HG03469 (cell line): ENCODE results near the gene C17orf67.

Experiments used
- ATAC-seq: cut with Tn5 transposase; IDR thresholded peaks from one replicate; pipeline ENCODE4 v1.9.1; 2021; ENCODE audit warnings: mild to moderate bottlenecking, moderate library complexity, moderate number of reproducible peaks; ENCODE audit not compliant: unreplicated experiment

Gene C17orf67

DNA sequence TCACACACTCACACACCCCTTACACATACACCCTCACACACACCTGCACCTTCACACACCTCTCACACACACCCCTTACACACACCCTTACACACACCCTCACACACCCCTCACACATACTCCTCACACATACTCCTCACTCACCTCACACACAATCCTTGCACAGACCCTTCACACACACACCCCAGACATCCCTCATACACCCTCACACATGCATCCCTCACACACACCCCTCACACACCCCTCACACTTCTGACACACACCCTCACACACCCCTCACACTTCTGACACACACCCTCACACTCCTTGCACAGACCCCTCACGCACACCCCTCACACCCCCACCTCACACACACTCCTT is 23.9 kb downstream of the C17orf67 start:
- no peak for ATAC-seq

DNA sequence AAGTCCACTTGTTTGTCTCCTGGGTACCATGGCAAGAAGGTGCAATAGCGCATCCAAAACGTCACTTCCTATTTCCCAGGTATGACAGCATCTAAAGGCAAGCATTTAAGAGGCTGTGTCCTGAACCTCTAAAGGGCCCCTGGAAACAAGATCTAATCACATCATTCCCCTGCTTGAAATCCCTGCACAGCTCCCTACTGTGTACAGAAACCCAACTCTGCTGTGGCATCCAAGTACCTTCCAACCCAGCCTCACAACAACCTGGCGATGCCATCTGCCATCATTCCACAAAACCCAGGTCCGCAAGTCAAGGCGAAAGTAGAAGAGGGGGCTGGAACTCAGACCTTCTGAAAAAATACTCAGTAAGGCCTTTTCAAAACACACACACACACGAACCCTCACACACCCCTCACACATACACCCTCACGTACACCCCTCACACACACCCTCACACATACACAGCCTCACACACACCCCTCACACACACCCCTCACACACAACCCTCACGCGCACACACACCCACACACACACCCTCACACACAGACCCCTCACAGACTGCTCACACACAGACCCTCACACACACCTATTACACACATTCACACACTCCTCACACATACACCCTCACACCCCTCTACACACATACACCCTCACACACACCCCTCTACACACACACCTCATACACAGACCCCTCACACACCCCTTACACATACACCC is 24.5 kb downstream of the C17orf67 start:
- no peak for ATAC-seq

DNA sequence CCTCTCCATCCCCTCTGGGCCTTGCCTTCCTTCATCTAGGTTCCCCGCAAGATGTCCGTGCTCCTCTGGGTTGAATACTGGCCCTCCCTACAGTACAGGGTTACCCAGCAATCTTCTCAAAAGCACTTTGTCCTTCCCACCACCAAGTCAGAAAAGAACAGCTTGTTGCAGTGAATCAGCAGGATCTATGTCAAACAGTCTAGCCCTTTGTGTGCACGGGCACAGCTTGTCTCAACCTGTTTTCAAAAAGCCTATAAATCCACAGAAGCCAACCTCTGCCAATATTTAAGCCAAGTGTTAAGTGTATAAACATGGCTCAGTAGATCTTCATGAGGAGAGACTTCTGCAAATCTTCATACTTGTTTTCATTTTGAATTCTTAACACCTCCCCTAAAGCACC is 25.2 kb downstream of the C17orf67 start:
- no peak for ATAC-seq

DNA sequence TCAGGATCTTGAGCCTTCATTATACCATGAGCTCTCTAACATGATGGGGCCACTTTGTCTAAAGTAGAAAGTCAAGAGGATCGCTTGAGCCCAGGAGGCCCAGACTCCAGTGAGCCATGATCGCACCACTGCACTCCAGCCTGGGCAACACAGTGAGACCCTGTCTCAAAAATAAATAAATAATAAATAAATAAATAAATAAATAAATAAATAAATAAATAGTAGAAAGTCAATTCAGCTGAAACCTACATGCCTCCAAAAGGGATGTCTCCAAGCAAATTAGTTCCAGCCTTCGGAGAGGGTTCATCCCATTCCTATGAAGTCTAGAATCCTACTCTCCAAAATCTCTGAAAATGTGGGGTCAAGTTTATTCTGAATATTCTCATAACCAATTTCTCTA is 26.0 kb downstream of the C17orf67 start:
- ATAC-seq = no peak

DNA sequence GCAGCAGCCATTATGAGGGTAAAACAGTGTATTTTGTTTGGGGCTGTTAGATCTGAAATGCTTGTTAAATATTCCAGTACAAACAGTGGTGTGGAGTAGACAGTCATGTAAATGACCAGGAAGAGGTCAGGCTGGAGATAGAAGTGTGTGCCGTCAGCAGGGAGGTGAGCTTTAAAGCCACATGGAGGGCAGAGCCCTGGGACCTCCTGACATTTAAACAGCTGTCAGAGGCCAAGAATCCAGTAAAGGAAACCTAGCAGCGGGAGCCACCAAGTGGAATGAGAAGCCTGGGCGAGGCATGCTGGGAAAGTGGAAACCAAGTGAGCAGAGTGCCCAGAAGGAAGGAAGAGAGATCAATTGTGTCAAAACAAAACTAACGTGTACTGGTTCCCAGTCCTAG is 26.8 kb downstream of the C17orf67 start:
- ATAC-seq = no peak

DNA sequence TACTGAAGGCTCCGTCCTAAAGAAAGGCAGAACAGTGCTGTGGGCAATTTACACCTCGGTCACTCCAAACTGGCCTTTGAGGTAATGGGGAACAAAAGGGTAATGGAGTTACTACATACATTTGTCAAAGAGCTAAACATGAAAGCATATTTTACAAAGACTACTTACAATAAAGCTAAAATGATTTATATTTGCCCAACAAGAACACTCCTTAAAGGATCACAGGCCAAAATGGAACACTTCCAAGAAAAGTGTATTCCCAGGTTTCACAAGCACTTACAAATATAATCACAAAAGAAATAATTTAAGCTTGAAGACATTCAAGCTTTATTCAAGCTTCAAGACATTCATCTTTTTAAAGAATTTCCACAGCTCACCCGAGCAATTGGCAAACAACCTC is 29.3 kb downstream of the C17orf67 start:
- no peak for ATAC-seq

DNA sequence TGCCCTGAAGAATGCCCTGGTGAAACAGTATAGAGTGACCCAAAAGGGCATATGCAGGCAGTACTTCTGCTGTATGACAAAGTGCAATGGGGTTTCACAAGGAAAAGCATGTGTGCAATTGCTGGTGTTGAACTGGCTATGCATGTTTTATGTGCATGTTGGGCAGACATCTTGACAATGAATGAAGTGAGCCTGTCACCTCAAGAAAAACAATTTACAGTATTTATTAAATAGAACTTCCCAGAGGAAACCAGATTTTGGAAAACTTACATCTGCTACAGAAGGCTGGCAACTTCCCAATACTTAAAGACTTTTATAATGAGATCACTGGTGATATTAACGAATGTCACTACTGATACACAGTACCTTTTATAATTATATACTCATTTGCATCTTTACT is 30.6 kb downstream of the C17orf67 start:
- ATAC-seq = no peak

DNA sequence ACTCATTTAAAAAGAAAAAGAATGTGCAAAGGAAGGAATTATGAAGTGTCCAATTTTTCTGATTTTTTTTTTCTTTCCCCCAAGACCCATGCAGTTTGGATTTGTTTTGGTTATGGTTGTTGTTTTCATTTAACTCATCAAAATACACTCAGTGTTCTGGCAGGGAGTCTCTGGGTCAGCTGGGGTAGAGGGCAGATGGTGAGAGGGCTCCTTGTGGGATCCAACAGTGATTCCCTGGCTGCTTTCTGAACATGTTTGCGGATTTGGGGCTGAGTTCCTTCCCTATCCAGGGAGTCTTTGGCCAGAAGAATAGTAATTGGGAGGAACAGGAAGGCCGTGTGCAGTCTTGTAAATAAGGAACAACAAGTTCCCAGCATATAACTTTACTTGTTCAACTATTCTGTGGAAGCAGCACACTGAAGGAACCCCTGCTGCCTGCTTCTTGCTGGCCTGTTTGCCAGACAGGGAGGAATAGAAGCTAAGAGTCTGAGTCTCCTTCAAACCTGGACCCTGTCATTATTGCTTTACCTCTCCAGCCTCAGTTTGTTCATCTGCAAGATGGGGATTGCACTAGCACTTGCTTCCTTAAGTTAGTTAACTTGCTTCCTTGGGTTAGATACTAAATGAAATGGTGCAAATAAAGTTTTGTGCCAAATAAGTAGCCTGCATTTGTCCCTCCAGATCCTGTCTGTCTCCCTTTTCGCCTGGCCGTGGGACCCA is 32.1 kb downstream of the C17orf67 start:
- ATAC-seq = no peak

DNA sequence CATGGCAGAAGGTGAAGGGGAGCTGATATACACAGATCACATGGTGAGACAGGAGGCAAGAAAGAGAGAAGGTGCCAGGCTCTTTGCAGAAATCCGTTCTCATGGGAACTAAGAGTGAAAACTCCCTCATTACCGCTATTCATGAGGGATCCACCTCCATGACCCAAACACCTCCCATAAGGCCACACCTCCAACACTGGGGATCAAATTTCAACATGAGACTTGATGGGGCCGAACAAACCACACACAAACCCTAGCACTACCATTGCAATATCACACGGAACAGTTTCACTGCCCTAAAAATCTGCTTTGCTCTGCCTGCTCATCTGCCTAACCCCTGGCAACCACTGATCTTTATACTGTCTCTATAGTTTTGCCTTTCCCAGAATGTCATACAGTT is 34.8 kb downstream of the C17orf67 start:
- no peak for ATAC-seq

DNA sequence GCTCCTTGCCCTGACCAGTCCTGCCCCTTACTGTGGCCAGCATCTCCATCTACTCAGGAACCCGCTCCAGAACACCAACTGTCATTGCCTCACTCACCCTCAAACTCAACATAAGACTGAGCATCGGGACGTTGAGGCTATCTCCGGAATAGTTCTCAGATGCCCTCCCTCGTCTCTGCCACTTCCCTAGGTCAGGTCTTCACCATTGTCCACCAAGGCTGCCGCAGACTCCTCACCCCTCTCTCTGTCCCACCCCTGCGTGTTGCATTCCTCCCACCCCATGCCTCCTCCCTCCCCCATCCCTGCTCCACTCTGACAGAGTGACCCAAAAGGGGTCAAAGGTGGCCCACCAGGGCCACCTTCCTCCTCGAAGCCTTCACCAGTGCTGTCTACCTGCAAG is 37.2 kb downstream of the C17orf67 start:
- no peak for ATAC-seq

DNA sequence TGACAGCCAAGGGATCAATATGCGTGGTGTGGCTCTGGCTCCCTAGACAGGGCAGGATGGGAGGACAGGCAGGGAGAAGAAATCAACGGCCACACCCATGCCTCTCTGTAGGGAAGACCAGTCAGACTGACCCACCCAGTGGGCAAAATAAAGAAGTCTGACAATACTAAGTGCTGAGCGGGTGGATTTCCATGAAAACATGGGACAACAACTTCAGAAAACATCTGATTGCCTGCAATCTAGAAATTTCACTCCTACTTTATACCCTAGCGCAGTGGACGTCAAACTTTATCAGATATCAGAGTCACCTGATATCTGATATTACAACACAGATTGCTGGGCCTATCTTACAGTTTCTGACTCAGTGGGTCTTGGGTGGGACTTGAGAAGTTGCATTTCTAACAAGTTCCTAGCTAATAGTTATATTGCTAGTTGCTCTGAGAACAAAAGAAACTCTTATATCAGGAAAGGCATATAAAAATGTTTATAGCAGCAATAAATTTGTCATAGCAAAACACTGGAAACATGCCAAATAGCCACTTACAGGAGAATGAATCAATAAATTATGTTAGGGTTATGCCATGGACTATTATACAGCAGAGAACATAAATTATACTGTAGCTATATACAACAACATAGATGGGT is 38.4 kb downstream of the C17orf67 start:
- no peak for ATAC-seq

DNA sequence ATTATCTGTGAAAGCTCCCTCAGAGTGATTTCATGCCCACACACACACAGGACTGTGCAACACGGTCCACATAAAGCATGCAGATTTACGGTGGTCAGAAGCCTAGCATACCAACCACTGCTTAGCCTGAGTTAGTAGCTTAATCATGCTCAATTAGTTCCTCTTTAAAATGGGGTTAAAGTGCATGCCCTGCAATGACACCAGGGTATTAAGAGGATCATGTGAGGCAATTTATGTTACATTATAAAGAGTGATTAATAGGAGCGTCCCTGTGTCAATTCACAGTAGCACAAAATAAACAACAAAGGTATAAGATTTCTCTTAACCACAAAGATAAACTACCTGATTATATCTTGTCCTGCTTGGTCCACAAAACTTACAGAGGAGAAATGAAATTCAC is 39.8 kb downstream of the C17orf67 start:
- ATAC-seq = no peak

DNA sequence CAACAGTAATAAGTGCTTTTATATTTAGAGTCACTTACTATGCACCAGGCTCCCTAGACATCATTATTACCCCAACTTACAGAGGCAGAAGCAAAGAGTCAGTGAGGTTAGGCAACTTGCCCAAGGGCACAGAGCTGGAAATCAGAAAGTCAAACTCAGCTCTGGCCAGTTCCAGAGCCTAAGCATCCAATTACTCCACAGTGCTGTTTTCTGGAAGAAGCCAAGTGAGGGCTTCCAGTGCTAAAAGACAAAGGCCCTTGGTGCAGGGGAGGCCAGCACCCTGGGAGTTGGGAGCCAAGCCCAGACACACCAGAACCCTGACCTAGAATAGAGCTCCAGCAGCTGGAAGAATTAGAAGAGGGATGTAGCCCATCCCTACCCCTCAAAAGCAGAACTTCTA is 40.2 kb downstream of the C17orf67 start:
- no peak for ATAC-seq

DNA sequence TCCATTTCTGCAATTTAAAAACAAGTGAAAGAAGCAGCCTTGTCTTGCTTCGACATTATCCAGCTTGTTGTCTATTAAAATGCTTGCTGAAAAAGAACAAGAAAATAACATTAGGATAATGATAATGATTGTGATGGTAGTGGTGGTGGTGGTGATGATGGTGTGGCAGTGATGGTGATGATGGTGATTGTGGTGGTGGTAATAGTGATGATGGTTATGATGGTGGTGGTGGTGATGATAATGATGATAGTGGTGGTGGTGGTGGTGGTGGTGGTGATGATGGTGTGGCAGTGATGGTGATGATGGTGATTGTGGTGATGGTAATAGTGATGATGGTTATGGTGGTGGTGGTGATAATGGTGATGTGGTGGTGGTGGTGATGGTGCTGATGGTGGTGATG is 41.5 kb downstream of the C17orf67 start:
- no peak for ATAC-seq

DNA sequence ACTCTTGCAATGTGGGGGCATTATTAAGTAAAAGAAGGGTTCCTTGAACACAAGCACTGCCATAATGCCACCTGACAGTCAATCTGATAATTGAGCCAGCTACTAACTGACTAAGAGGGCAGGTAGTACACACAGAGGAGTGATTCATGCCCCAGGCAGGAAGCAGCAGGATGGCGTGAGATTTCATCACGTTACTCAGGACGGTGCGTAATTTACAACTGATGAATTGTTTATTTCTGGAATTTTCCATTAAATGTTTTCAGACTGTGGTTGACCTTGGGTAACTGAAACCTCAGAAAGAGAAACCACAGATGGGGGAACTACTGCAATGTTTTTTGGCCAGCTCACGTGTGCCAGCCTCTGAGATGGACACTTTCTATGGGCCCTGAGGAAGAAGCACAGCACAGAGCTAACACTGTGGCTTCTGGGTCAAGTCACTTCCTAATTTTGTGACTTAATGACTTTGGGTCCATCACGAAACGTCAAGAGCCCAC is 46.7 kb downstream of the C17orf67 start:
- peak; percentile 68 for ATAC-seq

DNA sequence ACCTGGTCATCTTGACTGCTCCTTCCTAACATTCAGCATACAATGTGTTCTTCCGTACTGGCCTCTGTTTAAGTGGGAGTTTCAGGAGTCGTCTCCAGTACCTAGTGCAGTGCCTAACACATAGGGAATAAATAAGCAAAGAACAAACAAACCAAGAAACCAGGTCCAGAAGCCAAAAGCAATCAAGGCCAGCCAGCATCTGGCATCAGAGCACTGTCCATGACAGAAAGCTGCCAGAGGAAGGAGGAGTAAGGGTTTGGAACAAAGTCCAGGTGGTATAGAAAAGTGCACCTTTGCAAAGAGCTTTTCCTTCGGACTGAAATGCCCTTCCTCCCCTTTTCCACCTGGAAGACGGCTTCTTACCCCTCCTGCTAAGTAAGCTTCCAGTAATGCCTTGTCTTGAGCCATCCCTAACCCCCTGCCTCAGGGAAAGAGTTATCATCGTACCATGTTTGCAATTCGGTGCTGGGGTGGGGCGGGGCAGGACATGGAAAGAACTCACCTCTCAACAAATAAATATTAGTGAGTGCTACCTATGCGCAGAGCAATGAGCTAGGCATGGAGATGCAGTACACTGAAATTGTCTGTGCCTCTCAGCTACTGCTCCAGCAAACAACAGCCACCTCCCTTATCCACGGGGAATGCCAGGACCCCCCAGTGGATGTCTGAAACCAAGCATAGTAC is 47.6 kb downstream of the C17orf67 start:
- ATAC-seq = no peak

DNA sequence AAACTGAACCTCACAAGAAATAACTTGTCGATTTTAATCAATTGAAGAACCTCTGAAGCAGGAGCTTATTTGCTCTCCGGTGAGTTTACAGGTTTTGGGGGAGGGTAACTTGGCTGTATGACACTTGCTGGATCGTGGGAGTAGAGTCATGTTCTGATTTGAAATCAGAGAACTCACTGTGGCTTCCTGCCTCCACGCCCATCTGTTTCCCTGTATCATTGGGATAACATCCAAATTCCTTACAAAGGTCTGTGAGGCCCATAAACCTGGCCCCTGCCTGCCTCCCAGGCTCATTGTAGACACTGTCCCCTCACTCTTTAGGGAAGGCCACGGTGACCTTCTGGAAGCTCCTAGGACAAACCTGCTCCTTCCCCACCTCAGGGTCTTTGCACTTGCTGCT is 48.3 kb downstream of the C17orf67 start:
- no peak for ATAC-seq

DNA sequence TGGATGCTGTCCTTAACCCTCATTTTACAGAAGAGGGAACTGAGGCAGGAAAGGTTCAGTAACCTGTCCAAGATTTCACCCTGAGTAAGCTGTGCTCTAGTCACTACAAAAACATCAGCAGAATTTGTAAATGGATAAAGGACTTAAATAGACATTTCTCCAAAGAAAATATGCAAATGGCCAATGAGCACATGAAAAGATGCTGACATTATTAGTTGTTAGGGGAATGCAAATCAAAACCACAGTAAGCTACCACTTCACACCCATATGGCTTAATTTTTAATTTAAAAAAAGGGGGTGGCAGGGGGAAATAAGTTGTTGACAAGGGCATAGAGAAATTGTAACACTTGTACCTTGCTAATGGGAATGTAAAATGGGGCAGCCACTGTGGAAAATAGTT is 51.4 kb downstream of the C17orf67 start:
- no peak for ATAC-seq

DNA sequence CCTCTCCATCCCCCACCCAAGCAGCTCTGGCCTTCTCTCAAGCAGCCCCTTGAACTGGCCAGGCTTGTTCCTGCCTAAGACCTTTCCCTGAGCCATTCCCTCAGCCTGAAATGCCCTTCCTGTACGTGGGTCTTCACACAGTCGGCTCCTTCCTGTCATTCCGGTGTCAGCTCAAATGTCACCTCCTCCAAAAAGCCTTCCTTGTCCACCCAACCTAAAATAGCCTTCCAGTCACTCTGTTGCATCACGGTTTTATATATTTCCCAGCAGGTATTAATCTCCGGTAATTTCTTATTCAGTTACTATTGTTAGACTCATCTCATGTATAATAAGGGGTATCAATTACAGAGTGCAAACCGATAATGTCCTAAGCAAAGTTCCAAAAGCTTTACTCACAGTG is 51.8 kb downstream of the C17orf67 start:
- ATAC-seq = no peak

DNA sequence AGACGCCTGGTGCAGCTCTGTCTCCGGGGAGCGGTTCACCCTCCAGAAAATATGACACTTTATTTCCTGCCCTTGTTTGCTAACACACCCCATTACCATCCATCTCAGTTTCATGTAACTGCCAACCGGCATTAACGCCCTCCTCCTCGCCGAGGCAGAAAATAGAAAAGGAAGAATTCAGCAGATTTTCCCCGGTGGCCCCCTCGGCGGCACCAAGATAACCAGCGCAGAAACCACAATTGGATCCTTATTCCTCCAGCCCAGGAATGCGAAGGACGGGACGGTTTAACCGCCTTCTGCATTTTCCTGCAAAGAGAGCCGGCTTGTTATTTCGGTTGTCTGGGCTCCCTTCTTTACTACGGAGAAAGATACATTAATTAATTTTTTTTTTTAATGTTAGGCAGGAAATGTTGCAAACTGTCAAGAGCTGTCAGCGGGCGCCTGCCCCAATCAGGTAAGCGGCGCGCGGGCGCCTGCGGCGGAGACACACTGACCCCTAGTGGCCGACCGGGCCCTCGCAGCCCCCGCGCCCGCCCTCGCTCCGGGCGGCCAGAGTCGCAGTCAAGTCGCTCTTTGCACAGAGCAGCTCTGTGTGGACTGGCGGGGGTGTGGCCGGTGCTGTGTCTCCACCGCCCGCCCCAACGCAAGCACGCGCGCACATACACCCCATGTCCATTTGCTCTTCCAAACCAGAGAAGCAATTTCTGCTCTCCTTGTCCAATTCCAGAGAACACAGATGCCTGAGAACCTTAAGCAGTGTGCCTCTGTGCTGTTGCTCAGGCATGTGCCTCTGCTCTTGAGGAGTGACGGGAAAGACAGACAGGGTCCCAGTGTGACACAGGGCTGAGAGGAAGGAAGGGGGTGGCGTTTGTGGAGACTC is 53.6 kb downstream of the C17orf67 start:
- peak; percentile 93 for ATAC-seq

DNA sequence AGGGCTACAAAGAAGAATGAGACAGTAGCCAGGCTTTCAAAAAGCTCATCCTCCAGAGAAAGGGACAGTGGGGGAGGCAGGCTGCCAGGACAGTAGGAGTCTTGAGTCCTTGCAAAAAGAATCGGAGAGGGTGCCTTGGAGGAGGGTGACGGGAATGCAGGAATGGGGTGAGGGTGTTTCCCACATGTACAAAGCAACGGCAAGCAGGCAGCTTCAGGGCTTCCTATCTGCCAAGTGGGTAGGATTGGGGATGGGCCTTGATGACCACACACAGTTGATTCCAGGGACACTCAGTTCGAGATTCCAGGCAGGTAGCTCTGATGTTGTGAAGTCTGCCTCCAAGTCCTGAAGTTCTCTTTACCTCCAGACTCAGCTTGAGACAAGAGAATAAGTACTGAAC is 54.4 kb downstream of the C17orf67 start:
- no peak for ATAC-seq
